HepG2 (cell line): ENCODE data around the gene C21orf58. TPM values are rescaled to one million over a fixed set of nuclear protein-coding genes. Genes with fewer than 3 reads are reported as not detected.

Experiments
- CEBPB ChIP-seq: IDR thresholded peaks from 2 replicates; pipeline ENCODE4 v1.6.1; 2011; ENCODE audit warnings: low read depth, low read length, improper control_type of control experiment, borderline replicate concordance
- E2F1 ChIP-seq: sonication (generic); formaldehyde crosslinking; IDR thresholded peaks from 2 replicates; pipeline ENCODE4 v1.5.0; 2020; ENCODE audit warnings: missing genetic modification reagents
- KMT2B ChIP-seq: IDR thresholded peaks from 2 replicates; pipeline ENCODE4 v1.6.1; 2016; ENCODE audit warnings: missing genetic modification reagents, missing compliant biosample characterization
- MEIS1 ChIP-seq: sonication (generic); formaldehyde crosslinking; IDR thresholded peaks from 2 replicates; pipeline ENCODE4 v1.9.0; 2021; ENCODE audit warnings: mild to moderate bottlenecking, missing genetic modification reagents, moderate library complexity, borderline replicate concordance
- MXI1 ChIP-seq: IDR thresholded peaks from 3 replicates; pipeline ENCODE4 v1.6.1; 2012; ENCODE audit warnings: low read depth, low read length, inconsistent platforms, borderline replicate concordance
- PCBP1 ChIP-seq: fragments of 200-400 bp; formaldehyde crosslinking; IDR thresholded peaks from 2 replicates; pipeline ENCODE4 v1.6.1; 2017; ENCODE audit warnings: mild to moderate bottlenecking, low read depth, low read length, borderline replicate concordance
- RERE ChIP-seq: IDR thresholded peaks from 2 replicates; pipeline ENCODE4 v1.6.1; 2016; ENCODE audit warnings: low read depth, missing genetic modification reagents, missing compliant biosample characterization
- STAT6 ChIP-seq: sonication (generic); formaldehyde crosslinking; IDR thresholded peaks from 2 replicates; pipeline ENCODE4 v1.4.0; 2020; ENCODE audit warnings: missing genetic modification reagents, mild to moderate bottlenecking, borderline replicate concordance
- ZBTB38 ChIP-seq: sonication (generic); formaldehyde crosslinking; IDR thresholded peaks from 2 replicates; pipeline ENCODE4 v1.5.1; 2020; ENCODE audit warnings: mild to moderate bottlenecking, missing genetic modification reagents
- ZNF607 ChIP-seq: sonication (generic); formaldehyde crosslinking; IDR thresholded peaks from 2 replicates; pipeline ENCODE4 v1.5.1; 2020; ENCODE audit warnings: missing genetic modification reagents, mild to moderate bottlenecking, borderline replicate concordance
- ZNF878 ChIP-seq: sonication (generic); formaldehyde crosslinking; IDR thresholded peaks from 2 replicates; pipeline ENCODE4 v1.8.1; 2023; ENCODE audit warnings: mild to moderate bottlenecking, missing genetic modification reagents, moderate library complexity
- ZSCAN12 ChIP-seq: sonication (generic); formaldehyde crosslinking; IDR thresholded peaks from 2 replicates; pipeline ENCODE4 v1.9.0; 2021; ENCODE audit warnings: mild to moderate bottlenecking, missing genetic modification reagents
- ZSCAN21 ChIP-seq: sonication (generic); formaldehyde crosslinking; IDR thresholded peaks from 2 replicates; pipeline ENCODE4 v1.8.0; 2022; ENCODE audit warnings: mild to moderate bottlenecking, missing genetic modification reagents, moderate library complexity, borderline replicate concordance
- polyA plus RNA-seq, 8 experiments: library from polyadenylated mRNA; depleted of rRNA in 3 of 8; stranded (reverse) in 7 of 8; unstranded in 1 of 8; fragments of >200 nt; fragmentation: Illumina TruSeq in 4 of 8; extraction: Trizol in 4 of 8; gene quantifications; 2 replicates each; pipeline versions ENCODE4 v1.2.1 to v1.2.3, GENCODE V29; 2011 to 2016; ENCODE audit warnings: low read depth in 4 of 8, missing spikeins in 1 of 8, mixed read lengths in 1 of 8; ENCODE audit not compliant: insufficient read depth in 1 of 8
- total RNA-seq, 5 experiments: library from RNA; depleted of rRNA; stranded (reverse); fragments of >200 nt; fragmentation: Illumina TruSeq; extraction: Trizol; gene quantifications; 2 replicates each; pipeline ENCODE4 v1.2.3, GENCODE V29; 2016; ENCODE audit warnings: low read depth in 1 of 5
- TF ChIP-seq, protein P1 (sequence below): sonication (generic); formaldehyde crosslinking; IDR thresholded peaks from 2 replicates; pipeline ENCODE4 v1.5.1; 2020; ENCODE audit warnings: missing genetic modification reagents, mild to moderate bottlenecking, borderline replicate concordance
- TF ChIP-seq, protein P2 (sequence below): sonication (generic); formaldehyde crosslinking; IDR thresholded peaks from 2 replicates; pipeline ENCODE4 v1.5.1; 2020; ENCODE audit warnings: missing genetic modification reagents, mild to moderate bottlenecking, borderline replicate concordance

The C21orf58 gene
- total and polyA plus RNA-seq, 2 of the 13 experiments (the other 11 are each of a cell fraction or from before 2014, with no cell fraction given), result 3.5 to 6.8 TPM

- TF ChIP-seq, protein P1, sequence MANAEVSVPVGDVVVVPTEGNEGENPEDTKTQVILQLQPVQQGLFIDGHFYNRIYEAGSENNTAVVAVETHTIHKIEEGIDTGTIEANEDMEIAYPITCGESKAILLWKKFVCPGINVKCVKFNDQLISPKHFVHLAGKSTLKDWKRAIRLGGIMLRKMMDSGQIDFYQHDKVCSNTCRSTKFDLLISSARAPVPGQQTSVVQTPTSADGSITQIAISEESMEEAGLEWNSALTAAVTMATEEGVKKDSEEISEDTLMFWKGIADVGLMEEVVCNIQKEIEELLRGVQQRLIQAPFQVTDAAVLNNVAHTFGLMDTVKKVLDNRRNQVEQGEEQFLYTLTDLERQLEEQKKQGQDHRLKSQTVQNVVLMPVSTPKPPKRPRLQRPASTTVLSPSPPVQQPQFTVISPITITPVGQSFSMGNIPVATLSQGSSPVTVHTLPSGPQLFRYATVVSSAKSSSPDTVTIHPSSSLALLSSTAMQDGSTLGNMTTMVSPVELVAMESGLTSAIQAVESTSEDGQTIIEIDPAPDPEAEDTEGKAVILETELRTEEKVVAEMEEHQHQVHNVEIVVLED (CRISPR knock-in tag), result peak; percentile 90
- TF ChIP-seq PCBP1 (0 out of 2 replicates have a peak, but pooled peaks have one; percentile 8), ZSCAN21 (CRISPR knock-in tag) (peak; percentile 47; the same call in 1 of the 2 replicates), MEIS1 (CRISPR knock-in tag) (no peak), MXI1 (peak; percentile 88; the same call in 2 of the 3 replicates), ZSCAN12 (no peak), ZBTB38 (CRISPR knock-in tag) (peak; percentile 13; the same call in 1 of the 2 replicates), CEBPB (no peak), E2F1 (peak; percentile 99), RERE (CRISPR knock-in tag) (no peak), KMT2B (CRISPR knock-in tag) (peak; percentile 47; the same call in 1 of the 2 replicates), ZNF607 (CRISPR knock-in tag) (peak; percentile 51), STAT6 (CRISPR knock-in tag) (no peak), ZNF878 (CRISPR knock-in tag) (peak; percentile 99)
- TF ChIP-seq, protein P2, sequence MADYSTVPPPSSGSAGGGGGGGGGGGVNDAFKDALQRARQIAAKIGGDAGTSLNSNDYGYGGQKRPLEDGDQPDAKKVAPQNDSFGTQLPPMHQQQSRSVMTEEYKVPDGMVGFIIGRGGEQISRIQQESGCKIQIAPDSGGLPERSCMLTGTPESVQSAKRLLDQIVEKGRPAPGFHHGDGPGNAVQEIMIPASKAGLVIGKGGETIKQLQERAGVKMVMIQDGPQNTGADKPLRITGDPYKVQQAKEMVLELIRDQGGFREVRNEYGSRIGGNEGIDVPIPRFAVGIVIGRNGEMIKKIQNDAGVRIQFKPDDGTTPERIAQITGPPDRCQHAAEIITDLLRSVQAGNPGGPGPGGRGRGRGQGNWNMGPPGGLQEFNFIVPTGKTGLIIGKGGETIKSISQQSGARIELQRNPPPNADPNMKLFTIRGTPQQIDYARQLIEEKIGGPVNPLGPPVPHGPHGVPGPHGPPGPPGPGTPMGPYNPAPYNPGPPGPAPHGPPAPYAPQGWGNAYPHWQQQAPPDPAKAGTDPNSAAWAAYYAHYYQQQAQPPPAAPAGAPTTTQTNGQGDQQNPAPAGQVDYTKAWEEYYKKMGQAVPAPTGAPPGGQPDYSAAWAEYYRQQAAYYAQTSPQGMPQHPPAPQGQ (CRISPR knock-in tag), result no peak
Measured at GRCh38 chr21:46323710-46324389, at the start of gene C21orf58, which contains the start of gene PCNT (continued).
